Endothelial cell of umbilical vein (primary cell): Measurements from ENCODE around the gene ACSF3. TPM values are rescaled to one million over a fixed set of nuclear protein-coding genes. Genes with fewer than 3 reads are reported as not detected.

Source experiments
- BruUV-seq: library from RNA; stranded (reverse); fragments of 400-500 nt; replicated peaks from 2 replicates; lab custom pipeline; 2021; lab: Mats Ljungman, UMichigan
- CTCF ChIA-PET: fragments of 300-600, 350-600 bp; sonication (Branson Sonifier 250); formaldehyde crosslinking; loops from one replicate; lab custom pipeline; 2021; ENCODE audit warnings: antibody characterized with exemption, inconsistent platforms; lab: Charles Lee
- POLR2A ChIA-PET: fragments of 300-600, 350-600 bp; sonication (Branson Sonifier 250); formaldehyde crosslinking; loops from one replicate; lab custom pipeline; 2021; ENCODE audit warnings: antibody characterized with exemption, inconsistent platforms; lab: Charles Lee
- DNase-seq: peaks from one replicate; pipeline ENCODE4 v3.0.0-alpha.2; 2011; ENCODE audit warnings: low read depth, low spot score
- FAIRE-seq: peaks from 2 replicates; lab custom pipeline; 2011; peaks lifted over from hg19 to GRCh38; lab: Jason Lieb, UNC
- H2AFZ ChIP-seq: 2 replicates; pipeline ENCODE4 v1.6.0; 2012; ENCODE audit warnings: low read depth, low read length, control low read depth, inconsistent platforms
- H3K27ac ChIP-seq: 2 replicates; pipeline ENCODE4 v1.5.1; 2011; ENCODE audit warnings: low read depth, mild to moderate bottlenecking, control low read depth, low read length, moderate library complexity; ENCODE audit not compliant: insufficient read depth
- H3K27me3 ChIP-seq, 2 experiments: 2 replicates each; pipeline versions ENCODE4 v1.6.0 to v1.6.1; 2011; ENCODE audit warnings: low read length in 2 of 2, mixed read lengths in 1 of 2; ENCODE audit not compliant: control insufficient read depth in 2 of 2, insufficient read depth in 2 of 2
- H3K36me3 ChIP-seq, 2 experiments: 2 replicates in 1 of 2; 3 replicates in 1 of 2; pipeline ENCODE4 v1.5.1; 2011; ENCODE audit warnings: low read length in 2 of 2, mild to moderate bottlenecking in 1 of 2, moderate library complexity in 1 of 2; ENCODE audit not compliant: control insufficient read depth in 2 of 2, insufficient read depth in 2 of 2; ENCODE audit errors: extremely low read depth in 1 of 2
- H3K4me1 ChIP-seq: 3 replicates; pipeline ENCODE4 v1.5.1; 2011; ENCODE audit warnings: mild to moderate bottlenecking, low read length; ENCODE audit not compliant: control insufficient read depth, insufficient read depth; ENCODE audit errors: extremely low read depth
- H3K4me2 ChIP-seq: 2 replicates; pipeline ENCODE4 v1.6.1; 2011; ENCODE audit warnings: low read length, control low read depth, mixed read lengths; ENCODE audit not compliant: insufficient read depth
- H3K4me3 ChIP-seq, 3 experiments: fragments of 200-600 bp in 1 of 3; sonication (generic), shearing (Covaris generic) in 1 of 3; replicated peaks in 1 of 3; 2 replicates each; pipeline ENCODE4 v1.5.1; 2011 to 2016; ENCODE audit warnings: control low read depth in 3 of 3, low read length in 3 of 3, mild to moderate bottlenecking in 2 of 3, inconsistent platforms in 1 of 3, low read depth in 1 of 3, moderate library complexity in 1 of 3; ENCODE audit not compliant: insufficient read depth in 1 of 3
- H3K79me2 ChIP-seq: 2 replicates; pipeline ENCODE4 v1.6.0; 2012; ENCODE audit warnings: low read length, inconsistent platforms; ENCODE audit not compliant: control insufficient read depth, insufficient read depth
- H3K9ac ChIP-seq: replicated peaks from 2 replicates; pipeline ENCODE3; 2011; ENCODE audit warnings: low read length, control low read depth; ENCODE audit not compliant: insufficient read depth; ENCODE audit errors: extremely low read depth
- H3K9me1 ChIP-seq: replicated peaks from 3 replicates; pipeline ENCODE4 v1.6.0; 2011; ENCODE audit warnings: mild to moderate bottlenecking, low read length; ENCODE audit not compliant: control insufficient read depth, insufficient read depth; ENCODE audit errors: extremely low read depth
- H3K9me3 ChIP-seq: replicated peaks from 2 replicates; pipeline ENCODE4 v1.5.1; 2012; ENCODE audit warnings: low read length, inconsistent platforms; ENCODE audit not compliant: control insufficient read depth, insufficient read depth
- H4K20me1 ChIP-seq: replicated peaks from 2 replicates; pipeline ENCODE3; 2011; ENCODE audit warnings: mild to moderate bottlenecking, low read length; ENCODE audit not compliant: control insufficient read depth, insufficient read depth; ENCODE audit errors: extremely low read depth
- EZH2 ChIP-seq: IDR thresholded peaks from 2 replicates; pipeline ENCODE4 v1.6.1; 2012; ENCODE audit warnings: borderline replicate concordance, low read depth, mild to moderate bottlenecking, moderate library complexity, low read length, inconsistent platforms; ENCODE audit not compliant: severe bottlenecking
- FOS ChIP-seq: IDR thresholded peaks from 2 replicates; pipeline ENCODE4 v1.6.1; 2011; ENCODE audit warnings: mild to moderate bottlenecking, low read length, moderate library complexity, borderline replicate concordance; ENCODE audit not compliant: insufficient read depth
- JUN ChIP-seq: IDR thresholded peaks from 2 replicates; pipeline ENCODE4 v1.6.1; 2011; ENCODE audit warnings: borderline replicate concordance, low read depth; ENCODE audit not compliant: insufficient read length, insufficient read depth
- MAX ChIP-seq: IDR thresholded peaks from 2 replicates; pipeline ENCODE4 v1.6.1; 2011; ENCODE audit not compliant: insufficient read depth, insufficient read length
- dilution Hi-C: fragments of 300-500 bp; cut with MboI; formaldehyde crosslinking; loops from one replicate; pipeline ENCODE4 v1.15.0; 2019; ENCODE audit warnings: low sequenced_read_pairs; ENCODE audit not compliant: extremely low pct_ligation_motif_present
- intact Hi-C: fragments of 100-400 bp; cut with micrococcal nuclease; formaldehyde crosslinking; loops from one replicate; pipeline ENCODE4 v1.10.0; 2022
- polyA plus RNA-seq, 4 experiments: library from polyadenylated mRNA; depleted of rRNA in 3 of 4; stranded (reverse) in 3 of 4; unstranded in 1 of 4; fragments of >200 nt; gene quantifications; 2 replicates each; pipeline versions ENCODE4 v1.2.1 to v1.2.3, GENCODE V29; 2011 to 2012; ENCODE audit warnings: missing spikeins in 1 of 4
- total RNA-seq: library from RNA; stranded (reverse); gene quantifications from 2 replicates; pipeline ENCODE4 v1.2.3, GENCODE V29; 2021

The ACSF3 gene
- total and polyA plus RNA-seq, 2 donors (not counting 3 experiments of a cell fraction or from before 2014, with no cell fraction given) = 18.6 to 33.2 TPM

- no peak for TF ChIP-seq FOS
- ChIA-PET CTCF (no interaction called here), POLR2A (no interaction called here)
- BruUV-seq = no TSS peak
- H3K27ac ChIP-seq = no peak overlapping the region
- no peaks in the 10 kb centered on the region for H3K79me2 ChIP-seq
- FAIRE-seq = no peak
- H3K9ac ChIP-seq = no peak overlapping the region
- H3K4me3 ChIP-seq = no peak overlapping the region
- no peaks in the 10 kb centered on the region for H3K4me1 ChIP-seq
- no peak overlapping the region for H3K4me2 ChIP-seq
- no peaks in the 10 kb centered on the region for H3K9me3 ChIP-seq
- DNase-seq = no peak
- no peak overlapping the region for H2AFZ ChIP-seq
- dilution Hi-C loops (no loop called here), intact Hi-C loops (no loop called here)
- H3K9me1 ChIP-seq = no peaks in the 10 kb centered on the region
- no peaks in the 10 kb centered on the region for H4K20me1 ChIP-seq
- no peaks in the 10 kb centered on the region for H3K27me3 ChIP-seq
- no peaks in the 10 kb centered on the region for H3K36me3 ChIP-seq
Measured at GRCh38 chr16:89050119-89050867, 43.4 kb upstream of the ACSF3 start.

- no TSS peak for BruUV-seq
- dilution Hi-C loops = no loop called here
- Histone ChIP-seq H3K79me2 (no peaks in the 10 kb centered on the region), H4K20me1 (no peaks in the 10 kb centered on the region), H2AFZ (no peak overlapping the region), H3K4me2 (no peak overlapping the region), H3K9me3 (no peaks in the 10 kb centered on the region), H3K9me1 (no peaks in the 10 kb centered on the region), H3K27me3 (no peaks in the 10 kb centered on the region), H3K36me3 (no peaks in the 10 kb centered on the region), H3K4me3 (no peak overlapping the region), H3K4me1 (no peaks in the 10 kb centered on the region), H3K9ac (no peak overlapping the region), H3K27ac (no peak overlapping the region)
- FAIRE-seq (no peak), DNase-seq (no peak)
- TF ChIP-seq MAX = no peak
- no peak for TF ChIP-seq JUN
- no peak for TF ChIP-seq EZH2
- CTCF ChIA-PET = no interaction called here
- POLR2A ChIA-PET = no interaction called here
- intact Hi-C loops = no loop called here
Measured at GRCh38 chr16:89050868-89051311, 42.8 kb upstream of the ACSF3 start.
